Limb (tissue), 2 donors: ENCODE results near the gene SCMH1.

Experiments used
- DNase-seq, 2 donors: peaks; one replicate each; pipeline ENCODE4 v3.0.0-alpha.2; 2016; ENCODE audit errors: extremely low spot score in 2 of 2

Gene SCMH1

DNA sequence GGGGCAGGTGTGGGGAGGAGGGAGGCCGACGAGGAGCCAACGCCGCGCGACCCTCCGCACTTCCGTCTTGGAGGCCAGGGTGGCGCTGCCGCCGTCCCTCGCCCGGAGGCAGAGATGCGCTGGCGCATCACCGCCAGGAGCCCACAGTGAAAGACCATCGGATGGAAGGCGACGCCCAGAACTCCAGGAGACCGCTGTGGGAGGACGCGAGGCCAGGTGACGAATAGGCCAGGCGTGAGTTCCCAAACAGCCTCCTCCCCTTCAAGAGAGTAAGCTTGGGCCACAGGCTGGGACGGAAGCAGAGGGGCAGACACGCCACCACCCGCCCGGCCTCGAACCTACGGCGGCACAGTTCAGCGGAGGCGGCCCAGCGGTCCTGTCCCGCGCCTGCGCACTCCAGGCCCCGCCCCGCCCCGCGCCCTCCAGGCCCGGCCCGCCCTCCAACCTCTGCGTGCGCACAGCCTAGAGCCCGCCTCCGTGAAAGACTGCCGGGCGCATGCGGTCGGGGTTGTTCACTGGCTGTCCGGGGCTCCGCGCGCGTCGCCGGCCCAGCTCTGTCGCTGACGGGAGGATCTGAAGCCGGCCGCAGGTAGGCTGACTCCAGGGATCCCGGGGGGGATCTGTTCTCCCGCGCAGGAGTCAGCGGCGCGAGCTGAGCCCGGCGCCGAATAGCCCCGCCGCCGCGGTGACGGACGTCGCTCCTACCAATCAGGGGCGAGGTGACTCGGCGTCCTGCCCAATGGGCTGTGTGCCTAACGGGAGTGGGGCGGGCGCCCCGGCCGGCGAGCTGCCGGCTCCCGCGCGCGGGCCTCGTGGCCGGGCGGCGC, 262.7 kb downstream of the SCMH1 start, which contains the start of gene CTPS1:
CTPS1 (plus strand) TSS at position 456 of the 827 bp plus-strand sequence. CDS start 3,595 bp downstream, outside the sequence.
- DNase-seq: peak; percentile 94 to 98

DNA sequence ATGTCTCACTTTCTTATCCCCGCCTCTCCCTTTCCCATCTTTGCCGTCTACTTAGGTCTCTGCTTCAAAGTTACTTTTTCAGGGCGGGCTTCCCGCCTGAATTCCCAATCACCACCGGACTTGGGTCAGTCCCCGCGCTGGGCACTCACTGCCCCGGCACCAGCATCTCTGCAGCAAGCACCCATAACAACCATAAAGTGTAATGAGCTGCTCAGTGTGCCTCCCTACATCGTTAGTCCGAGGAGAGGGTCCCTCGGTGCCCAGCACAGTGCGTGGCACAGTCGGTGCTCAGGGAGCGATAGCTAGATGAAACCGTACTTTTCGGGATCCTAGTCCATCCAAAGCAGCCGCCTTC, 263.2 kb downstream of the SCMH1 start:
- no peak for DNase-seq

- DNase-seq: no peak
Observed at GRCh38 chr1:40977716-40978115, 264.4 kb downstream of the SCMH1 start.
